Astrocyte of the spinal cord (primary cell): ENCODE results near the gene UQCRC2.

Experiments used
- DNase-seq: peaks from one replicate; pipeline ENCODE4 v3.0.0; 2011; ENCODE audit warnings: low read depth, low spot score
- H3K4me3 ChIP-seq: 2 replicates; pipeline ENCODE4 v1.5.1; 2011; ENCODE audit warnings: low read depth, mild to moderate bottlenecking, low read length, moderate library complexity
- CTCF ChIP-seq: IDR thresholded peaks from 2 replicates; pipeline ENCODE4 v1.5.1; 2012; ENCODE audit warnings: low read depth, mild to moderate bottlenecking, low read length, inconsistent platforms
- in situ Hi-C: cut with HindIII; loops from 2 replicates; pipeline ENCODE4 v1.10.0; 2017; ENCODE audit warnings: low sequenced_read_pairs

Gene UQCRC2

GRCh38 chr16:22008215-22009059 lies 55.3 kb downstream of the UQCRC2 start:
- no peak for TF ChIP-seq CTCF
- H3K4me3 ChIP-seq = peak overlapping the region; percentile 85
- no peak for DNase-seq
- in situ Hi-C loops = no loop called here

- in situ Hi-C loops = no loop called here
- TF ChIP-seq CTCF = no peak
- DNase-seq = no peak
- H3K4me3 ChIP-seq = no peak overlapping the region
Measured at GRCh38 chr16:22010902-22011301, 57.7 kb downstream of the UQCRC2 start.

GRCh38 chr16:22012241-22012640 lies 59.1 kb downstream of the UQCRC2 start:
- in situ Hi-C loops = no loop called here
- H3K4me3 ChIP-seq = no peak overlapping the region
- no peak for TF ChIP-seq CTCF
- no peak for DNase-seq

DNA sequence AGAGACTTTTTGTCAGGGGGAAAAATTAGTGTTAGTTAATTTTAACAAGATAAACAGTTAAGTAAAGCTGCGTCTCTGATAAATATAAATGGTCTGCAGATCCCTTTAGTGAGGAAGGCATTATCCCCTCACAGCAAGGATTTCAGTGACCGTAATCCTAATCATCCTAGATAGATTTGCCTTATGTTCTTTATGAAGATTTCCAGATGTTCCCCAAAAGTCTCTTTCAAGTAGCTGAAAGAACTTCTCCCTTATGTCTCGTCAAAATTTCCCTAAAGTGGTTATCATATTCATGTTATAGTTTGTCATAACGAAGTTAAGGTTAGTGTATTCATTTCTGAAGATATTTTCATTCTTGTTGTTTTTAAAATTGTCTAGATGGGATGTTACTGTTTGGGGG lies 60.3 kb downstream of the UQCRC2 start:
- no peak for DNase-seq
- TF ChIP-seq CTCF = no peak
- in situ Hi-C loops = no loop called here
- no peak overlapping the region for H3K4me3 ChIP-seq

DNA sequence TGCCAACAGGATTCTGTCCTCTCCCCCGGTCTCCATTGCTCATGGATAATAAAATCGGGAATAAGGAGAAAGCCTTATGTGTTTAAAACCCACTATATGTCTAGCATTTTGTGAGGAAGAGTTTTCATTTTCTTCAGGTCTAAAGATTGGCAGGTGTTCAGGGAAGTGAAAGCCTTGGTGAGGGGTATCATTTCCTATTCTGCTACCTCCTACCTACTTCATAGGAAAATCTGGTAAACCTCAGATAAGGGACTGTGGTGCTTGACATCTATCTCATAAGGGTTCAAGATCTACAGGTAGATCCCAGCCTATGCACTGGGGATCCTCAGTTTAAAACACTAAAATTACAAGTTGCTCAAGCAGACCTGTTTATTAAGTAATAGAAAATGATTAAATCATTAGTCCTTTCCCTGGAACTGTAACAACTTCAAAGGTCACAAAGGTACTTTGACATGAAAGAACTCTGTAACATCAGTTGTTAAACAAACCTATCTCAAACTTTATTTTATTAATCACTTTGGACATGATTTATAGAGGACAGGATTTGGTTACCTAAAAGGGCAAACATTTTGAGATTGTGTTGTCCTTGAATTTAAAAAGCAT lies 61.2 kb downstream of the UQCRC2 start:
- in situ Hi-C loops = no loop called here
- no peak for TF ChIP-seq CTCF
- H3K4me3 ChIP-seq = no peak overlapping the region
- no peak for DNase-seq

DNA sequence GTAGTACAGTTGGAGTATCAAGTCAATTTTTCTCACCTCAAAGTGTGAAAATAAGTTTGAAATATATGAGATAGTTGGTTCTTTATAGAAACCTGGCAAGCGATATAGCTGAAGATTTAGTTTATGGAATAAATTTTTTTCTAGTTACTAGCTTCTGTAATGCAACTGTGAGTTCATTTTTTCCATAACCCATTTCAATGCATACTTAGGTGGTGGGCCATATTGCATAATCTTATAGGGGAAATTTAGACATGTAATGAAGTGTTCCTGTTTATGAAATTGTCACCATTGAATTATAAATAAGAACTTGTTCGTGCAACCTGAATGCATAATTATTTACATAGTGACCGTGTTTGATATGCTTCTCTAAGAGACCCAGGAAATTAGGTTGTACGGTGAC lies 63.8 kb downstream of the UQCRC2 start:
- no peak for DNase-seq
- TF ChIP-seq CTCF = no peak
- H3K4me3 ChIP-seq = no peak overlapping the region
- in situ Hi-C loops = no loop called here
